ENCODE results near the gene COQ7. TPM values are rescaled to one million over a fixed set of nuclear protein-coding genes. Genes with fewer than 3 reads are reported as not detected.

COQ7 gene
- total RNA-seq, 1 experiment from 2014 or later = 26.6 TPM

GRCh38 chr16:19115148-19116021, 48.0 kb downstream of the COQ7 start:
- peak overlapping the region; percentile 93 for H3K9ac ChIP-seq (ENCODE audit: low read length)

More at GRCh38 chr16:19115148-19116021, 48.0 kb downstream of the COQ7 start:
- BruUV-seq (replicated peaks) = no TSS peak
- ChIA-PET POLR2A (interaction anchor here (1.5 to 2.9 kb wide), 2 partner anchors 21 to 30 kb away, joined by 5 to 17 read pairs; no protein-coding TSS in a partner anchor), RAD21 (ENCODE audit: low non-redundant PET in 1 of 2, low total read pairs in 2 of 2, uncharacterized antibody in 2 of 2, unreplicated experiment in 2 of 2) (no interaction called here), CTCF (interaction anchor here (0.7 to 2.5 kb wide), 7 partner anchors 8 to 64 kb away, joined by 3 to 9 read pairs (median 5); no protein-coding TSS in a partner anchor)
- Histone ChIP-seq H3K79me2 (ENCODE audit: insufficient read depth, low read length) (peaks cover 75% of the 10 kb centered on the region), H3K4me1 (ENCODE audit: control insufficient read depth in 1 of 2, insufficient read depth in 2 of 2, low read length in 2 of 2) (peaks cover 58 to 87% of the 10 kb centered on the region in 2 experiments), H3K36me3 (ENCODE audit: control insufficient read depth in 1 of 2, insufficient read depth in 2 of 2, low read length in 2 of 2) (peaks cover 4 to 13% of the 10 kb centered on the region in 2 experiments; a peak in 3 of 4 replicates), H3K9me3 (ENCODE audit: control insufficient read depth in 1 of 2, insufficient read depth in 1 of 2, low read depth in 1 of 2, low read length in 2 of 2) (no peaks in the 10 kb centered on the region), H3K9me2 (ENCODE audit: insufficient read depth) (no peaks in the 10 kb centered on the region), H2AFZ (ENCODE audit: low read depth, low read length, poor library complexity, severe bottlenecking) (no peak overlapping the region), H3K27me3 (ENCODE audit: insufficient read depth, low read length) (no peaks in the 10 kb centered on the region), H3K4me3 (replicated peaks in 1 of 2; ENCODE audit: low read depth in 1 of 2, low read length in 2 of 2) (peak overlapping the region; percentile 59 to 74), H3K4me2 (ENCODE audit: low read length) (peak overlapping the region; percentile 99), H4K20me1 (ENCODE audit: insufficient read depth) (no peaks in the 10 kb centered on the region), H3K27ac (ENCODE audit: low read depth, low read length) (peak overlapping the region; percentile 99)
- intact Hi-C loops (cut with micrococcal nuclease) = loop anchor here (2.0 kb wide), 1 partner anchor 21 kb away; no protein-coding TSS in a partner anchor
- ATAC-seq (peak; percentile 47), DNase-seq (ENCODE audit: low read depth, low spot score) (no peak)
- TF ChIP-seq CTCF (IDR thresholded peaks at IDR 0.05 in 2 of 3, conservative IDR thresholded peaks at IDR 0.05 in 1 of 3; ENCODE audit: borderline replicate concordance in 1 of 3, insufficient read depth in 1 of 3, low read depth in 2 of 3, low read length in 2 of 3) (peak; percentile 44 to 69 (median 53); a peak in 5 of 6 replicates), RAD21 (IDR thresholded peaks at IDR 0.05; ENCODE audit: low read depth) (peak; percentile 27; the same call in 1 of the 2 replicates), YY1 (IDR thresholded peaks at IDR 0.05; ENCODE audit: extremely low read depth, insufficient replicate concordance, low read depth, low read length) (no peak)
